ENCODE results near the gene NT5DC2. TPM values are rescaled to one million over a fixed set of nuclear protein-coding genes. Genes with fewer than 3 reads are reported as not detected.

Gene NT5DC2
- total RNA-seq, 1 experiment from 2014 or later = 46.5 TPM

DNA sequence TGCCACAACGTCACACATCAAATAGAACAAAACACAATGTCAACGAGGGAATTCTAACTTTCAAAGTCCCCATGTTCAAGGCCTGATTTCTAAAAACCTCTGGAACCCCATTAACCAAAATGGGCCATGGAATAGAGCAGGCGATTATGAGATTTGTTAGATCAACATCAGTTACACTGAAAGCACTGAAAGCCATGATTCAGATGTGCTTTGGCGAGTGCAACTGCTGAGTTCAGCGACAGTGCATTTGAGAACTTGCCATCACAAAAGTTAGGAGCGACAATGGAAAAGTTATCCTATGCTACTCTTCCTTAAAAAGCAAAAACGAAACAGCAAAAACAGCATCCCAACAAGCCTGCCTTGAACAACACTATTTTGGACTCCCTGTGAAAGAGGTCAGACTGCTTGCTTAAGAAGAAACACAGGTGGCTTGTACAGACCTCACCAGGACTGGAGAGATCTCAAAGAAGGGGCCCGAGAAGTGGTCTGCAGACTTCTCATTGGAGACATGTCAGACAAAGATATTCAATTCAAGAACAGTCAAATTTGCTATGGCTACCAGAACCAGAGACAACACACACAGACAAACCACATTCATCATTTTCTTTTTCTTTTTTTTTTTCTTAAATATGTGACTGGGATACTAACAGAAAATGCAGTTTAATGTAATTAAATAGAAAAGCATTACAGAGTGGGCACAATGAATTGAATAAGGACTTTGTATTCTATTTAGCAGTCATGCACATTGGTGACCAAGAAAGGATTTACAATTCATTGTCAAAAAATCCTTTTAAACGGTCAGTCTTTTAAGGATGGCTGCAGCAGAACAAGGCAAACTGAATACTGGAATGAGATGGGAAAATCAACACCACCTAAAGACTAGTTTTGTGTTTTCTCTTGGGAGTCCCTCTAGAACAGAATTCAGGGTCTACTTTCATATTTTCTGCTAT lies 23.6 kb upstream of the NT5DC2 start:
- no peaks in the 10 kb centered on the region for H3K9me2 ChIP-seq (replicated peaks; ENCODE audit: insufficient read depth, low read length)
- peaks cover 6% of the 10 kb centered on the region; the same call in 1 of the 2 replicates for H3K79me2 ChIP-seq (ENCODE audit: low read length)
- H3K9ac ChIP-seq (ENCODE audit: low read length) = no peak overlapping the region

DNA sequence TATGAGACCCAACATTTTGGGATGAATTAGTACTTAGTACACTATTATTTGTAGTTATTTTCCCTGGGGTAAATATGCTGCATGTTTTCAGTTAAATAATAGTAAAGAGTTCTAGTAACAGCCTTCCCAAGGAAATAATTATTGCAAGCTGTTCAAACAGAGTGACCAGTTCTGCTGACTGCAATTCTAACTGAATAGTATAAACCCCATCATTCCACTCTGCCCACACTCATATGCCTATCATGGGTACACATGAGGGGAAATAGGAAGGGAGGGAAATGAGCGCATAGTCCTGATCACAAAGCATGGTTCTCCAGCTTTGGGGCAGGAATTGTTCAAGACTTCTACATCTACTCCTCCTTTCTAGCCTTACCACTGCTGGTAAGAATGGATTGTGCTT lies 21.4 kb upstream of the NT5DC2 start:
- no peaks in the 10 kb centered on the region for H3K27me3 ChIP-seq (ENCODE audit: low read length)
- H3K9me2 ChIP-seq (replicated peaks; ENCODE audit: insufficient read depth, low read length) = no peaks in the 10 kb centered on the region
- H3K9ac ChIP-seq (ENCODE audit: low read length) = no peak overlapping the region
- peaks cover 6% of the 10 kb centered on the region; the same call in 1 of the 2 replicates for H3K79me2 ChIP-seq (ENCODE audit: low read length)
- peaks cover 26% of the 10 kb centered on the region; the same call in 1 of the 2 replicates for H3K36me3 ChIP-seq (ENCODE audit: insufficient read depth, low read length)
- no peaks in the 10 kb centered on the region for H4K20me1 ChIP-seq (ENCODE audit: insufficient read depth, low read depth, low read length)
- no peak overlapping the region for H3K27ac ChIP-seq (ENCODE audit: low read length)
- no peaks in the 10 kb centered on the region for H3K4me1 ChIP-seq (ENCODE audit: low read length)
- no peak overlapping the region for H2AFZ ChIP-seq (ENCODE audit: low read length)
- no peak overlapping the region for H3K4me2 ChIP-seq (ENCODE audit: low read depth, low read length, poor library complexity, severe bottlenecking)
- H3K4me3 ChIP-seq (ENCODE audit: low read length) = no peak overlapping the region
- no peaks in the 10 kb centered on the region for H3K9me3 ChIP-seq (ENCODE audit: low read length)
- no peak for DNase-seq

More for the DNA sequence above, 23.6 kb upstream of the NT5DC2 start:
- Histone ChIP-seq H3K4me2 (ENCODE audit: low read depth, low read length, poor library complexity, severe bottlenecking) (no peak overlapping the region), H4K20me1 (ENCODE audit: insufficient read depth, low read depth, low read length) (no peaks in the 10 kb centered on the region), H3K9me3 (ENCODE audit: low read length) (no peaks in the 10 kb centered on the region), H3K27ac (ENCODE audit: low read length) (no peak overlapping the region), H2AFZ (ENCODE audit: low read length) (no peak overlapping the region), H3K4me1 (ENCODE audit: low read length) (no peaks in the 10 kb centered on the region), H3K4me3 (ENCODE audit: low read length) (no peak overlapping the region), H3K36me3 (ENCODE audit: insufficient read depth, low read length) (peaks cover 31% of the 10 kb centered on the region; the same call in 1 of the 2 replicates), H3K27me3 (ENCODE audit: low read length) (no peaks in the 10 kb centered on the region)
- DNase-seq = no peak

DNA sequence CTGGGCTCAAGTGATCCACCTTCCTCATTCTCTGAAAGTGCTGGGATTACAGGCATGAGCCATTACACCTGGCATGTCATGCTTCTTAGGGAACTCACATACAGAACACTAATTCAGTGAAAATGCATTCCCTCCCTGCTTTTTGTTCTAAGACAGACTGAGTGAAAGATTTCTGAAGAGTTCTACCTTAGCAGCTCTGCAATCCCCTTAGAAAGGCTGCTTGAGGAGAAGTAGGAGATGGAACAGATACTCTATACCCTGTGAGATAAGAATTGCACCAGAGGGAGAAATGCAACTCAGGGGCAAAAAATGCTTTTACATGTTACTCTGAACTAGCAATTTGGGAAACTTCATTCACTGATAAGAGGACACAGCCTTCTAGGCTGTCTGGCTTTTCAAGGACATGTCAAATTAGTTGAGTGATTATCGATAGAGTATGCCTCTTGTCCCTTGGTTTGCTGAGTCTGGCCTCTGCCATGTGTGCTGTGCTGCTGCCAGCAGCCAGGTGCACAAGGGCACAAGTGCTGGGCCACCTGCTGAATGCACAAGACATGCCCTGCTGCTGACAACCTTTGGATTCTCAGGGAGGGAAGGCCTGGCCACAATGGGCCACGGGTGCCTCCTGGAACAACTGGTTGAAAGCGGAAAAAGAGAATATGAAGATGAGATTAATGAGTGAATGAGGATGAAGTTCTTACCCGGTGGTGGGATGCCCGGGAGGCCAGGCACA lies 20.5 kb upstream of the NT5DC2 start:
- Histone ChIP-seq H3K36me3 (ENCODE audit: insufficient read depth, low read length) (peaks cover 20% of the 10 kb centered on the region; the same call in 1 of the 2 replicates), H3K79me2 (ENCODE audit: low read length) (peaks cover 6% of the 10 kb centered on the region; the same call in 1 of the 2 replicates), H3K4me1 (ENCODE audit: low read length) (no peaks in the 10 kb centered on the region), H3K27ac (ENCODE audit: low read length) (no peak overlapping the region), H3K27me3 (ENCODE audit: low read length) (no peaks in the 10 kb centered on the region), H3K4me2 (ENCODE audit: low read depth, low read length, poor library complexity, severe bottlenecking) (no peak overlapping the region), H2AFZ (ENCODE audit: low read length) (no peak overlapping the region), H3K9me3 (ENCODE audit: low read length) (no peaks in the 10 kb centered on the region), H3K4me3 (ENCODE audit: low read length) (no peak overlapping the region), H3K9ac (ENCODE audit: low read length) (no peak overlapping the region), H3K9me2 (replicated peaks; ENCODE audit: insufficient read depth, low read length) (no peaks in the 10 kb centered on the region), H4K20me1 (ENCODE audit: insufficient read depth, low read depth, low read length) (no peaks in the 10 kb centered on the region)
- DNase-seq = no peak

DNA sequence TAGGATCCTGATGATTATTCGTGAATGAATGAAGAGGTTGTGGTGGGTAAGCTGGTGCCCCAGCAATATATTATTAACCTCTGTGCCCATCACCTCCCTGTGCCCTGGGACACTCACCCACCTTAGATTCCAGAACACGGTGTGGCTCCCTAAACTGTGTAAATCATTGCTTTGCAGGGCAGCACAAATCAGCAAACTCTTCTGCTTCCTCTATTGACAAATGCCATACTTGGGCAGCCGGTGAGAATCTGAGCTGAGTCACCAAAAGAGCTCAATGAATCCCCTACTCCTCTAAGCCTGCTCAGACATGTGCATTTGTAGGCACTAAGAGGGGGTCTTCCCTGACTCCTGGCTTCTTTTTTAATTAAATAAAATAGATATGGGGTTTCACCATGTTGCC lies 18.4 kb upstream of the NT5DC2 start:
- Histone ChIP-seq H3K9ac (ENCODE audit: low read length) (no peak overlapping the region), H3K79me2 (ENCODE audit: low read length) (peaks cover 6% of the 10 kb centered on the region; the same call in 1 of the 2 replicates), H3K9me2 (replicated peaks; ENCODE audit: insufficient read depth, low read length) (no peaks in the 10 kb centered on the region), H3K36me3 (ENCODE audit: insufficient read depth, low read length) (peaks cover 19% of the 10 kb centered on the region; the same call in 1 of the 2 replicates), H3K4me2 (ENCODE audit: low read depth, low read length, poor library complexity, severe bottlenecking) (no peak overlapping the region), H4K20me1 (ENCODE audit: insufficient read depth, low read depth, low read length) (no peaks in the 10 kb centered on the region), H3K27ac (ENCODE audit: low read length) (no peak overlapping the region), H3K4me1 (ENCODE audit: low read length) (no peaks in the 10 kb centered on the region), H3K27me3 (ENCODE audit: low read length) (no peaks in the 10 kb centered on the region), H2AFZ (ENCODE audit: low read length) (no peak overlapping the region), H3K4me3 (ENCODE audit: low read length) (no peak overlapping the region), H3K9me3 (ENCODE audit: low read length) (no peaks in the 10 kb centered on the region)
- no peak for DNase-seq

DNA sequence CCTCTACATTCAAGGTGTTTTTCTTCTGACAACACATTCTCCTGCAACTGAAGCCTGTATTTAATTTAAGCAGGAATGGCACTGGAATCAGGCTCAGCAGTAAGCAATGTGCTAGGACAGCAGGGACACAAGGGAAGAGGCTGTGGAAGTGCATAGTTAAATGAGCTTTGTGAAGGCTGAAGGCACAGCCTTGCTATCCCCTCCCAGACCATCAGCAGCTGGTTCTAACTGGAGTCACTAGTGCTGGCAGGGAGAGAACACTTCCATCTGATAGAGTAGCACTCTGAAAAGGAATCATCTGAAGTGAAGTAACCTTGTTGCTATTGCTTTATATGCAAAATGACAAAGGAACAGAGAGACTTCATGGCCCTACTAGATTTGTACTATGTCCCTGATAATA lies 17.5 kb upstream of the NT5DC2 start:
- Histone ChIP-seq H3K9me3 (ENCODE audit: low read length) (no peaks in the 10 kb centered on the region), H3K4me3 (ENCODE audit: low read length) (no peak overlapping the region), H3K36me3 (ENCODE audit: insufficient read depth, low read length) (peaks cover 23% of the 10 kb centered on the region; the same call in 1 of the 2 replicates), H3K4me2 (ENCODE audit: low read depth, low read length, poor library complexity, severe bottlenecking) (no peak overlapping the region), H3K27me3 (ENCODE audit: low read length) (no peaks in the 10 kb centered on the region), H4K20me1 (ENCODE audit: insufficient read depth, low read depth, low read length) (no peaks in the 10 kb centered on the region), H3K9me2 (replicated peaks; ENCODE audit: insufficient read depth, low read length) (no peaks in the 10 kb centered on the region), H3K4me1 (ENCODE audit: low read length) (peaks cover 4% of the 10 kb centered on the region; the same call in 1 of the 2 replicates), H2AFZ (ENCODE audit: low read length) (no peak overlapping the region), H3K79me2 (ENCODE audit: low read length) (peaks cover 6% of the 10 kb centered on the region; the same call in 1 of the 2 replicates), H3K27ac (ENCODE audit: low read length) (no peak overlapping the region), H3K9ac (ENCODE audit: low read length) (no peak overlapping the region)
- DNase-seq = no peak

DNA sequence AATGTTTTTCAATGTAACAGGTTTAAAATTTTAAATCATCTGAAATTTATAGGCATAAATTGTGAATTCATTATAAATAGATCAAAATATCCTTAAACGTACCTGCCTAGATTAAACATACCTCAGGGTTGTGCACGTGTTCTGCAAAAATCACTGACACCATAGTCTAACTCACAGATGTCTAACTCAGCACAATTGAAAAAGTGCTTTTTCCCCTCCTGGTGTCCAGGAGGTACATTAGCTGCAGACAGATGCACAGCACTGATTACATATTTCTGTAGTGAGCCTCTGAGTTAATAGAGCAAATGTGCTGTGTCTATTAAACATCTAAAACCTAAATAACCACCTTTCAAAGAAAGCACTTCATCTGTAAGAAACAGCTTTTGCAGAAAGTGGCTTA lies 13.5 kb upstream of the NT5DC2 start:
- Histone ChIP-seq H3K4me1 (ENCODE audit: low read length) (peaks cover 4% of the 10 kb centered on the region; the same call in 1 of the 2 replicates), H3K79me2 (ENCODE audit: low read length) (peaks cover 4% of the 10 kb centered on the region; the same call in 1 of the 2 replicates), H3K9me3 (ENCODE audit: low read length) (no peaks in the 10 kb centered on the region), H3K4me3 (ENCODE audit: low read length) (no peak overlapping the region), H3K9me2 (replicated peaks; ENCODE audit: insufficient read depth, low read length) (no peaks in the 10 kb centered on the region), H3K9ac (ENCODE audit: low read length) (no peak overlapping the region), H4K20me1 (ENCODE audit: insufficient read depth, low read depth, low read length) (no peaks in the 10 kb centered on the region), H3K4me2 (ENCODE audit: low read depth, low read length, poor library complexity, severe bottlenecking) (no peak overlapping the region), H3K27ac (ENCODE audit: low read length) (no peak overlapping the region), H2AFZ (ENCODE audit: low read length) (no peak overlapping the region), H3K36me3 (ENCODE audit: insufficient read depth, low read length) (peaks cover 26% of the 10 kb centered on the region; the same call in 1 of the 2 replicates), H3K27me3 (ENCODE audit: low read length) (no peaks in the 10 kb centered on the region)
- DNase-seq = no peak

DNA sequence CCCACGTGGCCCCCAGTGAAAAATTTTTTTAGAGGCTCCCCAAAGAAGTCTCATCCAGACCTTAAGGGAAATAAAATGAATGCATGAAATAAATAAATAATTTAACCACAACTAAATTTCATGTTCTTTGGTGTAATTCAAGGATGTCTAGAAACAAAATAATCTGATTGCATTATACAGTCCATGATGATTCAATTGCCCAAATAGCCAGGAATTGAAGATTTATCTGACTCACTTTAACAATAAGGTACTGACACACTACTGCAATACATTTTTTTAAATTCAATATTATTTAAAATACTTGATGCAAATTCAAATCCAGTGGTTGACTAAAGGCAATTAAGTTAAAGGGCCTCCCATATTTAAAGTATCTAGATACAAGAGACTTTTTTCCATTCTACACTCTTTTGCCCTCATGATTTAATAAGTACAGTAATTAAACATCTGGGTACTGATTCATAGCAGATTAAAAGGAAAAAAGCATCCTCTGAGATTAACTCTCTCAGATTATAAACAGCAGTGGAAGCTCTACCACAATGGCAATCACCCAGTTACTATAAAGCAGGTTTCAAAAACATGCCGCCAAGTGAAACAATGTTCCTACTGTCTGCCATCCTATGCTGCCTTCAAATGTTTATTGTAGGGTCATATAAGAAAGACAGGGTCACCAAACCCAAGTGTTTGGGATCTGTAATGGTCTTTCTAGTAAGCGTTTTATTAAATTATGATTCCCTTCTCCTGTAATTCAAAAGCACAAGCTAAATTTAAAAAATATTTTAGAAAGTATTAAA lies 12.6 kb upstream of the NT5DC2 start:
- no peaks in the 10 kb centered on the region for H3K9me2 ChIP-seq (replicated peaks; ENCODE audit: insufficient read depth, low read length)
- no peaks in the 10 kb centered on the region for H3K27me3 ChIP-seq (ENCODE audit: low read length)
- H3K4me1 ChIP-seq (ENCODE audit: low read length) = peaks cover 4% of the 10 kb centered on the region; the same call in 1 of the 2 replicates
- no peak overlapping the region for H3K4me3 ChIP-seq (ENCODE audit: low read length)
- H2AFZ ChIP-seq (ENCODE audit: low read length) = no peak overlapping the region
- H3K9me3 ChIP-seq (ENCODE audit: low read length) = no peaks in the 10 kb centered on the region
- H4K20me1 ChIP-seq (ENCODE audit: insufficient read depth, low read depth, low read length) = no peaks in the 10 kb centered on the region
- H3K27ac ChIP-seq (ENCODE audit: low read length) = no peak overlapping the region
- peaks cover 26% of the 10 kb centered on the region; the same call in 1 of the 2 replicates for H3K36me3 ChIP-seq (ENCODE audit: insufficient read depth, low read length)
- no peak overlapping the region for H3K9ac ChIP-seq (ENCODE audit: low read length)
- H3K79me2 ChIP-seq (ENCODE audit: low read length) = peaks cover 12% of the 10 kb centered on the region
- no peak for DNase-seq
- H3K4me2 ChIP-seq (ENCODE audit: low read depth, low read length, poor library complexity, severe bottlenecking) = no peak overlapping the region

Data from Karpas-422 (cell line).